GM21737 (cell line): ENCODE results near the gene IRAK2.
"Not testable (repeated sequence)": the region's sequence is repeated elsewhere in the genome, so short reads cannot be mapped to it uniquely, and the experiment has no call there.

Experiments used
- ATAC-seq: cut with Tn5 transposase; IDR thresholded peaks from one replicate; pipeline ENCODE4 v1.9.1; 2021; ENCODE audit warnings: mild to moderate bottlenecking, moderate library complexity; ENCODE audit not compliant: unreplicated experiment

The IRAK2 gene

DNA sequence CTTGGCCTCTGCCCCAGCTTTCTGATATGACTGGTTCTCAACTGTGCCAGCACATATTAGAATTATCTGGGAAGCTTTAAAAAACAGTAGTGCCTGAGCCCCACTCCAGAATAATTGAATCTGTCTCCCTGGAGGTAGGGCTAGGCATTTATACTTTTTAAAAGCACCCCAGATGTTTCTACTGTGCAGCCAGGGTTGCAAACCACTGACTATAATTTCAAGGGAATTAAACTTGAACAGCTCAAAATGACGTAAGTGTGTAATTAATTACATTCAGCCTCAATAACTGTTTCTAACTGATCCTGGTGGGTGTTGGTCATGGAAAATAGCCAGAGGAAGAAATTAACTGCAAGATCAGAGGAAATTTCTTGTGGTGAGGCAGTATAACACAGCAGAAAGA lies 4.4 kb upstream of the IRAK2 start:
- no peak for ATAC-seq

DNA sequence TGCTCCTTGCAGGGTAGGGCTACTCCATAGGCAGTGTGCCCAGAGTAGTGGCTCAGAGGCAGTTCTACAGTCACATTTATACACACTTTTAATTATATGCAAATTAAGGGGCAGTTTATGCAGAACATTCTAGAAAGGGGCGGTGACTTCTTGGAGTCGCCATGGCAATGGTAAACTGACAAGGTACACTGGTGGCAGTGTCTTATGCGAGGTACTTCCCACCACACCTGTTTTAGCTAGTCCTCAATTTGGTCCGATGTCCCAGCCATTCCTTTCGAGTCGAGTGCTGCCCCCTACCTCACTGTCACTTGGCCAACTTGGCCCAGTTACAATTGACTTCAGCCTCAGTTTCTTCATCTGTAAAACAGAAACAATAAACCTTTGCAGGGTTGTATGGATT lies 3.8 kb upstream of the IRAK2 start:
- ATAC-seq = no peak

DNA sequence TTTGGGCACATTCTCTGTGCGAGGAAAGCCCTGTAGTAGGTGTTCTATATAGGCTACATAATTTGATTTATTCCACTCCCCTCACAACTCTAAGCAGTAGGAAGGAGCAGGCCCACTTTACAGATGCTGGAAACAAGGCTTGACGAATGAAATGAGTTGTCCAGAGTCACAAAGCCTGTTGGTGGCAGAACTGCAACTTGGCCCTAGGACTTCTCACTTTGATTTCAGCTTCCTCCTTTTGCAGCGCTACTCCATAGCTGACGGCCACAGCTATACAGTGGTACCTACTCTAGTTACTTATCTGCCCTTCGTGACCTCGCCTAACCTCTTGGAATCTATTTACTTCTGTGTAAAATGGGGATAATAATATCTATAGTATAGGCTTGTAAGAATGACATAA lies 2.5 kb upstream of the IRAK2 start:
- ATAC-seq = no peak

- ATAC-seq = not testable (repeated sequence)
Observed at GRCh38 chr3:10164201-10164545, 546 bp upstream of the IRAK2 start.

- no peak for ATAC-seq
Observed at GRCh38 chr3:10166213-10166604, 1.5 kb downstream of the IRAK2 start.

- ATAC-seq = no peak
Observed at GRCh38 chr3:10169000-10169496, 4.3 kb downstream of the IRAK2 start.

GRCh38 chr3:10170915-10171478 lies 6.3 kb downstream of the IRAK2 start:
- no peak for ATAC-seq

DNA sequence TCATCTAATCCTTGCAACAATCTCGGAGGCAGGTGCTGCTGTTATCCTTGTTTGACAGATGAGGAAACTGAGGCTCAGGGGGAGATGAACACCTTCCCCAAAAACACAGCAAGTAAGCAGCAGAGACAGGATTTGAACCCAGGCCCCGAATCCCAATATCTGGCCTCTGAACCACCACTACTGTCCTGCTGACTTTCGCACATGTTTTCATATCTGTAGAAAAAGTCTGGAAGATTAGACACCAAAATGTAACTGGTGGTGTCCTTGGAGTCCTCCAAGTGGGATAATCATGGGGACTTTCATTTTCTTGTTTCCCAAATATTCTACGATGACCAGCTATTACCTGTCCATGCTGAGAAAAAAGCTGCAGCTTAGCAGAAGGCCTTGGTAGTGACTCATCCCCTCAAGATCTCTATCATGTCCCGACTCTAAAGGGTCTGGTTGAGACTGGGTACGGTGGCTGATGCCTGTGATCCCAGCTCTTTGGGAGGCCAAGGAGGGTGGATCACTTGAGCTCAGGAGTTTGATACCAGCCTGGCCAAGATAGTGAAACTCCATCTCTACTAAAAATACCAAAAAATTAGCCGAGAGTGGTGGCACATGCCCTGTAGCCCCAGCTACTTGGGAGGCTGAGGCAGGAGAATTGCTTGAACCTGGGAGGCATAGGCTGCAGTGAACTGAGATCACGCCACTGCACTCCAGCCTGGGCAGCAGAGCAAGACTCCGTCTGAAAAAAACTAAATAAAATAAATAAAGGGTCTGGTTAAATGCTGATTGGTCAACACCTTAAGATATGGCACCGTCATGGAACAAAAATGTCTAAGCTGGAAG lies 8.6 kb downstream of the IRAK2 start:
- no peak for ATAC-seq

GRCh38 chr3:10173926-10174435 lies 9.3 kb downstream of the IRAK2 start:
- no peak for ATAC-seq

DNA sequence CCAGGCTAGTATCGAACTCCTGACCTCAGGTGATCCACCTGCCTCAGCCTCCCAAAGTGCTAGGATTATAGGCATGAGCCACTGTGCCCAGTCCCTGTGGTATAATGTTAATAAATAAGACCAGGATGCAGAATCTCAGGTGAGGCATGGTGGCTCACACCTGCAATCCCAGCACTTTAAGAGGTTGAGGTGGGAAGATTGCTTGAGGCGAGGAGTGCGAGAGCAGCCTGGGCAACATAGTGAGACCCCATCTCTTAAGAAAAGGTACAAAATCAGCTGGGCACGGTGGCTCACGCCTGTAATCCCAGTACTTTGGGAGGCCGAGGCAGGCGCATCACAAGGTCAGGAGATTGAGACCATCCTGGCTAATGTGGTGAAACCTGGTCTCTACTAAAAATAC lies 10.6 kb downstream of the IRAK2 start:
- not testable (repeated sequence) for ATAC-seq

DNA sequence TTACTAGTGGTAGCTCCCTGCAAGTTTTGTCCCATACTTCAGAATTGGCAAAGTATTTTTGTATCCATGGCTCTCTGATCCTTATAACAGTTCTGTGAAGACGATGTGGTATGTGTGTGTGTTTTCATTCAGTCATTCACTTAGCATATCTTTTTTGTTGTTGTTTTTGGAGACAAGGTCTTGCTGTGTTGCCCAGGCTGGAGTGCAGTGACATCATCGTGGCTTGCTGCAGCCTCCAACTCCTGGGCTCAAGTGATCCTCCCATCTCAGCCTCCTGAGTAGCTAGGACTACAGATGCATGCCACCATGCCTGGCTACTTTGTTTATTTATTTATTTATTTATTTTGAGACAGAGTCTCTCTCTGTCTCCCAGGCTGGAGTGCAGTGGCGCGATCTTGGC lies 11.4 kb downstream of the IRAK2 start:
- not testable (repeated sequence) for ATAC-seq

GRCh38 chr3:10177737-10178136 lies 13.0 kb downstream of the IRAK2 start:
- no peak for ATAC-seq

DNA sequence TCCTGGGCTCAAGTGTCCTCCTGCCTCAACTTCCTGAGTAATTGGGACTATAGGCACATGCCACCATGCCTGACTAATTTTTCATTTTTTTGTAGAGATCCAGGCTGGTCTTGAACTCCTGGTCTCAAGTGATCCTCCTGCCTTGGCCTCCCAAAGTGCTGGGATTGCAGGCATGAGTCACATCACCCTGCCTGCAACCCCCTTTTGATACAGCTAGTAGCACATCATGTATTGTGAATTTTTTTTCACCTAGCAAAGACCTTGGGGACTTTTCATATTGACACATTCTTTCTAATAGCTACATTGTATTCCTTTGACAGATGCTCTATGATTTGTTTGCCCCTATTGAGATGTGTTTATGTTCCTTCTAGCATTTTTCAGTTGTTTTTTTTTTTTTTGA lies 14.2 kb downstream of the IRAK2 start:
- ATAC-seq = no peak

DNA sequence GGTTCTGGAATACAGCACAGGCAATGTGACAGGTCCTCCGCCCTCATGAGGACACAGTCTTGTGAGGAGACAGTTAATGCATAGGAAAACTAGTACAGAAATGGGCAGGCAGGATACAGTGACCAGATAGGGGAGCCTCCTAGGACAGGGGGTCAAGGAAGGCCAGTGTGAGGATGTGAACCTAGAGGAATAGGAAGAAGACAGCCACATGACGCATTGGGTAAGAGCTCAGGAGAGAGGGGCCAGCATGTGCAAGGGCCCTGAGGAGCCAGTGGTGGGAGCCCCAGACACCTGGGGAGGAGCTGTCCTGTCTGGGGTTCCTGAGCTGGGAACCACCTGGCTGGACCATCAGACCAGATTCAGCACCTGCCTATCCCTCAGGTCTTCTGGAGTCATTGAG lies 15.6 kb downstream of the IRAK2 start:
- no peak for ATAC-seq

- no peak for ATAC-seq
Observed at GRCh38 chr3:10180738-10181295, 16.1 kb downstream of the IRAK2 start.

DNA sequence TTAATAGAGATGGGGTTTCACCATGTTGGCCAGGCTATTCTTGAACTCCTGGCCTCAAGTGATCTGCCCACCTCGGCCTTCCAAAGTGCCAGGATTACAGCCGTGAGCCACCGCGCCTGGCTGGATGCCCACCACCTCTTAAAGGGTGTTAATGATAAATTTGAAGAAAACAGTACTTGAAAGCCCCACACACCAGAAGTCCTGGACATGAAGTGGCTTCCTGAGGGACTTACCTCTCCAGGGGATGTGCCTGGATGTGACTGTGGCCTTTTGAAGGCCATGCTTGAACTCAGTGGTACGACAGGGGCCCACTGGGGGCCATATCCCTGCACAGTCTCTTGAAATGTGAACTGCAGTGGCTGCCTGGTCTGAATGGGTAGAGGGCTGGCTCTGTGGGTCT lies 18.2 kb downstream of the IRAK2 start:
- no peak for ATAC-seq

- no peak for ATAC-seq
Observed at GRCh38 chr3:10184250-10184649, 19.5 kb downstream of the IRAK2 start.

- no peak for ATAC-seq
Observed at GRCh38 chr3:10185804-10186762, 21.4 kb downstream of the IRAK2 start.

DNA sequence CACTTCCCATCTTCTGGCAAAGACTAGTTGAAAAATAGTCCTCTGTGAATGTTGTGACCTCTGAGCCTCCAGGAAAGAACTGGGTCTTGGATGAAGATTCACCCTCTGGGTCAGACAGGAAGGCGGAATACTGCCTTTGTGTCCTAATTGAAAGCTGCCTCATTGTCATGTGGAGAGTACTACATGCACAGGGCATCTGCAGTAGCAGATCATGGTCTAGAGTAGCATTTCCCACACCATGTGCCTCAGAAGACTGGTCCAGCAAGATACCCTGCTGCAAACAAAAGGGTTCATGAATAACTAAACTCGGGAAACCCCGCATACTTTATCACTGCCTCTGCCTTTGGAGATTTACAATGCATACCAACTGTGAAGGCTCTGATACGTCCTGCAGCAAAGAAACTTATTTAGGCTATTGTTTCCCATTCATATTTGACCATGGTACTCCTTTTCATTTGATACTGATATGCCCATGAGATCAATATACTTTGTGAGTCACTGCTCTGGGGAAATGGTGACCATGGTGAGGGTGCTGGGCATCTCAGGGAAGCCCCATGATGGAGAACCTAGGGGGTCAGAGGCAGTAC lies 22.7 kb downstream of the IRAK2 start:
- no peak for ATAC-seq

- ATAC-seq = no peak
Observed at GRCh38 chr3:10187944-10188343, 23.2 kb downstream of the IRAK2 start.
